Measurements from ENCODE around the gene OPN5. TPM values are rescaled to one million over a fixed set of nuclear protein-coding genes. Genes with fewer than 3 reads are reported as not detected.

The OPN5 gene
- total and polyA plus RNA-seq, 2 donors (not counting 3 experiments of a cell fraction or from before 2014, with no cell fraction given), result not detected

- Histone ChIP-seq H3K9me1 (replicated peaks; ENCODE audit: control insufficient read depth, extremely low read depth, insufficient read depth, low read length) (no peaks in the 10 kb centered on the region), H3K4me1 (ENCODE audit: control insufficient read depth, extremely low read depth, insufficient read depth, low read length) (no peaks in the 10 kb centered on the region), H4K20me1 (replicated peaks; ENCODE audit: control insufficient read depth, extremely low read depth, insufficient read depth, low read length) (no peaks in the 10 kb centered on the region), H3K9me3 (replicated peaks; ENCODE audit: control insufficient read depth, insufficient read depth, low read length) (no peaks in the 10 kb centered on the region), H3K79me2 (ENCODE audit: control insufficient read depth, insufficient read depth, low read length) (no peaks in the 10 kb centered on the region), H3K4me2 (ENCODE audit: insufficient read depth, low read length) (no peak overlapping the region), H3K4me3 (replicated peaks in 1 of 3; ENCODE audit: insufficient read depth in 1 of 3, low read depth in 1 of 3, low read length in 3 of 3) (no peak overlapping the region), H3K9ac (replicated peaks; ENCODE audit: extremely low read depth, insufficient read depth, low read length) (no peak overlapping the region), H2AFZ (ENCODE audit: low read depth, low read length) (no peak overlapping the region), H3K36me3 (ENCODE audit: control insufficient read depth in 2 of 2, extremely low read depth in 1 of 2, insufficient read depth in 2 of 2, low read length in 2 of 2) (no peaks in the 10 kb centered on the region), H3K27me3 (ENCODE audit: control insufficient read depth in 2 of 2, insufficient read depth in 2 of 2, low read length in 2 of 2) (no peaks in the 10 kb centered on the region), H3K27ac (ENCODE audit: insufficient read depth, low read depth, low read length) (no peak overlapping the region)
- DNase-seq (ENCODE audit: low read depth, low spot score) (no peak), FAIRE-seq (no peak)
- no TSS peak for BruUV-seq (replicated peaks)
- dilution Hi-C loops (cut with MboI; ENCODE audit: extremely low pct_ligation_motif_present, low sequenced_read_pairs) (no loop called here), intact Hi-C loops (cut with micrococcal nuclease) (no loop called here)
- ChIA-PET CTCF (interaction anchor here (0.7 to 1.2 kb wide), 4 partner anchors 16 to 323 kb away, joined by 3 to 5 read pairs (median 4); no protein-coding TSS in a partner anchor), POLR2A (no interaction called here)
- TF ChIP-seq FOS (IDR thresholded peaks at IDR 0.05; ENCODE audit: borderline replicate concordance, insufficient read depth, low read length) (no peak), CTCF (IDR thresholded peaks at IDR 0.05; ENCODE audit: extremely low read depth in 1 of 2, insufficient read depth in 1 of 2, low read depth in 1 of 2, low read length in 2 of 2) (no peak), POLR2A (IDR thresholded peaks at IDR 0.05; ENCODE audit: low read depth, low read length) (no peak), POLR2AphosphoS5 (IDR thresholded peaks at IDR 0.05; ENCODE audit: insufficient read depth, low read depth, low read length) (no peak), EZH2 (IDR thresholded peaks at IDR 0.05; ENCODE audit: borderline replicate concordance, low read depth, low read length, severe bottlenecking) (no peak), JUN (IDR thresholded peaks at IDR 0.05; ENCODE audit: borderline replicate concordance, insufficient read depth, insufficient read length, low read depth) (no peak), MYC (IDR thresholded peaks at IDR 0.05; ENCODE audit: low read depth, low read length) (no peak), MAX (IDR thresholded peaks at IDR 0.05; ENCODE audit: insufficient read depth, insufficient read length) (no peak), GATA2 (IDR thresholded peaks at IDR 0.05; ENCODE audit: insufficient read depth, insufficient read length, low read depth, low read length) (no peak)
Observed at GRCh38 chr6:47737406-47737805, 44.4 kb upstream of the OPN5 start.

Data from endothelial cell of umbilical vein (primary cell).